ENCODE results near the gene GFPT2. TPM values are rescaled to one million over a fixed set of nuclear protein-coding genes. Genes with fewer than 3 reads are reported as not detected.

Gene GFPT2
- total and polyA plus RNA-seq, 8 donors = 5.2 to 17.6 (median 8.9) TPM

DNA sequence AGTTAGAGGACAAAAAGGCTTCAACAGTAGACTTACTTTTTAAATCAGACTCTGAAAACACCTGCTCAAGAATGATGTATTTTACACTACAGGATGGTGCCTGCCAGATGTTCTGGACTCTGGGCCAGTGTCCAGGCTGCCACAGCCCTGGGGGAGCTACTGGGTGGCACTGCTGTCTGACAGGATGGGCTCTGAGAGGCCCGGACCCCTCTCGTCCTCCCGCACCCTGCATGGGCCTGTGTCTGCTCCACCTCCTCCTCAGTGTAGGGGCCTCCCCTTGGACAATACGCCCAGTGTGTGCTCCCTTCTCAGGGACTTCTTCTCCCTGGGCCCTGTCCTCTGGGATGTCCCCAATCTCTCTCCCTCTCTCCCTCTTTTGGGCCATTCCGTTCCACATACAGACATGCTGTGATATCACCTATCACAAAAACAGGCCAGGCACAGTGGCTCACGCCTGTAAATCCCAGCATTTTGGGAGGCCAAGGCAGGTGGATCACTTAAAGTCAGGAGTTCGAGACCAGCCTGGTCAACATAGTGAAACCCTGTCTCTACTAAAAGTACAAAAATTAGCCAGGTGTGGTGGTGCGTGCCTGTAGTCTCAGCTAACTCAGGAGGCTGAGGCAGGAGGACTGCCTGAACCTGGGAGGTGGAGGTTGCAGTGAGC is 23.4 kb downstream of the GFPT2 start:
- Histone ChIP-seq H3K4me1 (no peaks in the 10 kb centered on the region), H3K9me3 (no peaks in the 10 kb centered on the region), H3K27me3 (peaks cover 0 to 24% of the 10 kb centered on the region in 2 donors), H3K36me3 (no peaks in the 10 kb centered on the region), H3K27ac (no peak overlapping the region), H3K4me3 (no peak overlapping the region)
- ATAC-seq = no peak
- intact Hi-C loops (cut with DNase I) = no loop called here
- TF ChIP-seq, protein P1, sequence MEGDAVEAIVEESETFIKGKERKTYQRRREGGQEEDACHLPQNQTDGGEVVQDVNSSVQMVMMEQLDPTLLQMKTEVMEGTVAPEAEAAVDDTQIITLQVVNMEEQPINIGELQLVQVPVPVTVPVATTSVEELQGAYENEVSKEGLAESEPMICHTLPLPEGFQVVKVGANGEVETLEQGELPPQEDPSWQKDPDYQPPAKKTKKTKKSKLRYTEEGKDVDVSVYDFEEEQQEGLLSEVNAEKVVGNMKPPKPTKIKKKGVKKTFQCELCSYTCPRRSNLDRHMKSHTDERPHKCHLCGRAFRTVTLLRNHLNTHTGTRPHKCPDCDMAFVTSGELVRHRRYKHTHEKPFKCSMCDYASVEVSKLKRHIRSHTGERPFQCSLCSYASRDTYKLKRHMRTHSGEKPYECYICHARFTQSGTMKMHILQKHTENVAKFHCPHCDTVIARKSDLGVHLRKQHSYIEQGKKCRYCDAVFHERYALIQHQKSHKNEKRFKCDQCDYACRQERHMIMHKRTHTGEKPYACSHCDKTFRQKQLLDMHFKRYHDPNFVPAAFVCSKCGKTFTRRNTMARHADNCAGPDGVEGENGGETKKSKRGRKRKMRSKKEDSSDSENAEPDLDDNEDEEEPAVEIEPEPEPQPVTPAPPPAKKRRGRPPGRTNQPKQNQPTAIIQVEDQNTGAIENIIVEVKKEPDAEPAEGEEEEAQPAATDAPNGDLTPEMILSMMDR (IDR thresholded peaks at IDR 0.05) = no peak
- DNase-seq = peak in 1 of 4 donors; percentile 53

DNA sequence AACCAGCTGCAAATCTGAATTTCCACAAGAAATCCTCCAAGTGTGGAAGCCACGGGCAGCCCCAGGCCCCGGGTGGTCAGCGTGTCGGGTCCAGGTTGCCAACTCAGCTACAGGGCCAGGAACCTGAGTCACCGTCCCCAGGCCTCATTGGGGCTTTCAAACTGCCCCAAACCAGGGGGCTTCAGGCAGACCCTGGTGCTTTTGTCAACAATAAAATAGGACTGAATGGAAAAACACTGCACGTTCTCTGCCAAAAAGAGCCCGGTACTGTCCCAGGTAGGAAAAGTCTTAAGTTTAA is 24.0 kb downstream of the GFPT2 start:
- H3K36me3 ChIP-seq = no peaks in the 10 kb centered on the region
- DNase-seq = no peak
- no peaks in the 10 kb centered on the region for H3K4me1 ChIP-seq
- H3K4me3 ChIP-seq = no peak overlapping the region
- ATAC-seq = no peak
- intact Hi-C loops (cut with DNase I) = no loop called here
- no peak overlapping the region for H3K27ac ChIP-seq
- H3K27me3 ChIP-seq = peaks cover 0 to 24% of the 10 kb centered on the region in 2 donors
- no peaks in the 10 kb centered on the region for H3K9me3 ChIP-seq
- TF ChIP-seq, protein P1 (IDR thresholded peaks at IDR 0.05) = no peak

DNA sequence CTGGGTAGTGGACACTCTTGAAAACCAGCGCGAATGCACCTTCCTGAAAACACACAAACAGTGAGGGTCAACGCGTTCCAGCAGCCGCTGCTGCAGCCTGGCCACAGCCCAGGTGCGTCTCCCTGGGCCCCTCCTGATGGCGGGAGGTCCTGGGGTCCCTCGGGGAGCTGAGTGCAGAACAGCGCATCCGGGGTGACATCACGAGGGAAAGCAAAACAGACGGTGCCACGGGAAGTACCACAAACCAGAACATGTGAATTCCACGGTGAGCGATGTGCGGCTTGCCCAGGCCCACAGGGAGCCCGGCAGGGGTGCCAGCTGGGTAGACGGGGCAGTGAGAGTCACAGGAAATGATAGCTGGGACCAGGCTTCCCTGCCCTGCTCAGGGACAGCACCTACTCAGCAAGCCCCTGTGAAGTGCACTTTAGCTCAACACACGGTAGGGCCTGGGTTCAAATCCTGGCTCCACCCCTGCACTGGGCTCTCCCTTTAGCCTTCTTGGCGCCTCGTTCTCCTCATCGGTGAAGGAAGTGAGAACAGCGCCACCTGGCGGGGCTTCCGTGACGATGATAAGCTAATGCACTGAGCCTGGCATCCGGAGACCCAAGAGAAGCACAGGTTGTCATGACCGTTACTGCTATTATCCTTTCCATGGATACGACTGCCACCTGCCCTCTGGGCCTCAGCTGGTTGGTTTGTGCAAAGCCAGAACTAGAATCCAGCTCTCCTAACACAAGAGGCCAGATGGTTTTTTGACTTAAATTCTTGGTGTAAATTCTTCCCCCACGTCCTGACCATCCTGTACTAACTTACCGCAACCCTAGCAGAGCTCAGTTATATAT is 24.6 kb downstream of the GFPT2 start:
- H3K4me3 ChIP-seq = no peak overlapping the region
- no peaks in the 10 kb centered on the region for H3K36me3 ChIP-seq
- DNase-seq (peak in 3 of 4 donors; percentile 58 to 94 (median 77)), ATAC-seq (peak; percentile 67)
- H3K27ac ChIP-seq = no peak overlapping the region
- peaks cover 0 to 24% of the 10 kb centered on the region in 2 donors for H3K27me3 ChIP-seq
- no peaks in the 10 kb centered on the region for H3K4me1 ChIP-seq
- no peaks in the 10 kb centered on the region for H3K9me3 ChIP-seq
- intact Hi-C loops (cut with DNase I) = no loop called here
- TF ChIP-seq, protein P1 (IDR thresholded peaks at IDR 0.05) = peak; percentile 60 to 80

DNA sequence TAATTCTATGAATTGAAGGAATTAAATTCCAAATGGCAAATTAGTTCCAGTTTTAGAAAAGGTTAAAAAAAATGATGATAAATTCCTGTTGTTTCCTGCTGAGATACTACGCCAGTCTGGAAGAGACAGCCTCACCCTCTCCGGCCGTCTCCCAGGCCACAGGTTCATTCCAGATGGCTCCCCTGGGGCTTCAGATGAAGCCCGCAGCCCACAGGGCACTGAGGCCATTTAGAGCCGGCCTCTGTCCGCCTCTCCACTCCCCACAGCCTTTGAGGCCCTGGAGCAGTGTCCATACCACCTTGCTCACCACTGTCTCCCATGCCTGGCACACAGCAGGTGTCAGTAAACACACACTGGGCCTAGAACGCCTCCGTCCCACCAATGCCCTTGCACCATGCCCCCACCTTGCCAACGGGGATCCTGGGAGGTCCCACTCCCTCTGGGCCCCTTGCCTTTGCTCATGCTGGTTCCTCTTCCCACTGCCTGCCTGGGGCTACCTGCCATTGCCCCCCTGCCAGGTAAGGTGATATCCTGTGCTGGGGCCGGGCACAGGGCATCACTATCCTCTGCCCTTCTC is 26.1 kb downstream of the GFPT2 start:
- no peak for ATAC-seq
- Histone ChIP-seq H3K27me3 (peaks cover 0 to 12% of the 10 kb centered on the region in 2 donors), H3K36me3 (no peaks in the 10 kb centered on the region), H3K4me3 (no peak overlapping the region), H3K4me1 (no peaks in the 10 kb centered on the region), H3K27ac (no peak overlapping the region), H3K9me3 (no peaks in the 10 kb centered on the region)
- intact Hi-C loops (cut with DNase I) = no loop called here
- TF ChIP-seq, protein P1 (IDR thresholded peaks at IDR 0.05) = no peak
- DNase-seq = no peak

DNA sequence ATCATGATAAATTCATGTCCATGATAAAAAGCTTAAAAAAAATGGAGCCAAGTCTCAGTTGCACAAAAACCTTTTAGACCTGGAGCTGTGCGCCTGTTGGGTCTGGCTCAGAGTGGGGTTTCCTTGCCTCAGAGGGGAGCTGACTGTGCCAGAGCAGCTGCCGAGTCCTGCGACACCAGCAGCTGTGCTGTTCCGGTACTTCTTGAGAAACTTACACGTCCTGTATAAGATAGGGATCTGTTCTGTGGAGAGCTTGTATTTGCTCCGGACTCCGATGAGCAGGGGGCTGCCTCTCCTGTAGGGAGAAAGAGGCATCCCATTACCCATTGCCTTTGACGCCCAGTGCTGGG is 28.6 kb downstream of the GFPT2 start:
- TF ChIP-seq, protein P1 (IDR thresholded peaks at IDR 0.05) = no peak
- Histone ChIP-seq H3K27me3 (no peaks in the 10 kb centered on the region), H3K4me1 (no peaks in the 10 kb centered on the region), H3K4me3 (no peak overlapping the region), H3K36me3 (no peaks in the 10 kb centered on the region), H3K9me3 (no peaks in the 10 kb centered on the region), H3K27ac (no peak overlapping the region)
- intact Hi-C loops (cut with DNase I) = no loop called here
- ATAC-seq (no peak), DNase-seq (no peak)
